Measurements from ENCODE around the gene OLFM3.

The OLFM3 gene

GRCh38 chr1:101996825-101997465 lies at the start of gene OLFM3:
Gene OLFM3 (minus strand): TSS chr1:101996926.
- peak; percentile 55 for DNase-seq

- DNase-seq = no peak
Measured at GRCh38 chr1:102045752-102046151, 49.0 kb upstream of the OLFM3 start.

- no peak for DNase-seq
Measured at GRCh38 chr1:102032534-102032933, 35.8 kb upstream of the OLFM3 start.

GRCh38 chr1:102019530-102019929 lies 22.8 kb upstream of the OLFM3 start:
- DNase-seq = no peak

- DNase-seq = no peak
Measured at GRCh38 chr1:102015728-102016127, 19.0 kb upstream of the OLFM3 start.

GRCh38 chr1:102002057-102002456 lies 5.3 kb upstream of the OLFM3 start:
- DNase-seq = no peak

- DNase-seq = no peak
Measured at GRCh38 chr1:101995984-101996745, 561 bp downstream of the OLFM3 start.

GRCh38 chr1:101993710-101994109 lies 3.0 kb downstream of the OLFM3 start:
- peak; percentile 15 for DNase-seq

- DNase-seq = peak; percentile 3
Measured at GRCh38 chr1:101992821-101993575, 3.7 kb downstream of the OLFM3 start.

GRCh38 chr1:101980974-101981373 lies 15.8 kb downstream of the OLFM3 start:
- no peak for DNase-seq

GRCh38 chr1:101977266-101977665 lies 19.5 kb downstream of the OLFM3 start:
- no peak for DNase-seq

GRCh38 chr1:101976161-101976560 lies 20.6 kb downstream of the OLFM3 start:
- no peak for DNase-seq

- DNase-seq = no peak
Measured at GRCh38 chr1:101975371-101975770, 21.4 kb downstream of the OLFM3 start.

- DNase-seq = no peak
Measured at GRCh38 chr1:101974599-101975274, 22.0 kb downstream of the OLFM3 start.

GRCh38 chr1:101971304-101971703 lies 25.4 kb downstream of the OLFM3 start:
- DNase-seq = peak; percentile 43

GRCh38 chr1:101967871-101968270 lies 28.9 kb downstream of the OLFM3 start:
- no peak for DNase-seq

- no peak for DNase-seq
Measured at GRCh38 chr1:101965341-101965740, 31.4 kb downstream of the OLFM3 start.

GRCh38 chr1:101964708-101965107 lies 32.0 kb downstream of the OLFM3 start:
- peak; percentile 26 for DNase-seq

GRCh38 chr1:101960142-101960541 lies 36.6 kb downstream of the OLFM3 start:
- no peak for DNase-seq

GRCh38 chr1:101959456-101959855 lies 37.3 kb downstream of the OLFM3 start:
- no peak for DNase-seq

GRCh38 chr1:101957771-101958170 lies 39.0 kb downstream of the OLFM3 start:
- DNase-seq = no peak

GRCh38 chr1:101953623-101954022 lies 43.1 kb downstream of the OLFM3 start:
- no peak for DNase-seq

GRCh38 chr1:101945884-101946283 lies 50.8 kb downstream of the OLFM3 start:
- no peak for DNase-seq
